Measurements from ENCODE around the gene PSME3IP1. TPM values are rescaled to one million over a fixed set of nuclear protein-coding genes. Genes with fewer than 3 reads are reported as not detected.

The PSME3IP1 gene
- total and polyA plus RNA-seq, 9 donors: 38.0 to 147 (median 59.3) TPM

GRCh38 chr16:57102888-57103851 lies 82.7 kb downstream of the PSME3IP1 start:
- no peak for DNase-seq
- intact Hi-C loops (cut with DNase I): no loop called here
- H3K36me3 ChIP-seq: no peaks in the 10 kb centered on the region
- H3K4me3 ChIP-seq: no peak overlapping the region
- no peak for TF ChIP-seq EP300 (IDR thresholded peaks at IDR 0.05)
- no peak for TF ChIP-seq CTCF (IDR thresholded peaks at IDR 0.05)
- TF ChIP-seq POLR2A (IDR thresholded peaks at IDR 0.05): no peak
- no peaks in the 10 kb centered on the region for H3K4me1 ChIP-seq (ENCODE audit: insufficient read depth)
- H3K27ac ChIP-seq: no peak overlapping the region
- WGBS, 3 donors: 81% methylated on average over 16 of the region's 16 CpGs
- no peaks in the 10 kb centered on the region for H3K9me3 ChIP-seq
- no peaks in the 10 kb centered on the region for H3K27me3 ChIP-seq

Other genes with a start within 250 kb of the PSME3IP1 start
- under 1 TPM in 3 of 7 donors, not detected in 4; 0.15 to 0.23 (median 0.20) TPM for gene CETP, start 224.1 kb downstream of the PSME3IP1 start, total RNA-seq
- 1 to 10 TPM in 1 of 2 donors, under 1 TPM in 1; 0.13 to 1.3 TPM for gene CETP, start 224.1 kb downstream of the PSME3IP1 start, polyA plus RNA-seq
- 10 to 100 TPM in 5 of 7 donors, 1 to 10 TPM in 2; 6.0 to 29.9 (median 14.7) TPM for gene NLRC5, start 196.5 kb downstream of the PSME3IP1 start, total RNA-seq
- 10 to 100 TPM in 1 of 2 donors, 1 to 10 TPM in 1; 8.7 to 15.8 TPM for gene NLRC5, start 196.5 kb downstream of the PSME3IP1 start, polyA plus RNA-seq
- 10 to 100 TPM; 12.3 to 22.2 (median 17.9) TPM for gene CPNE2, start 93.5 kb downstream of the PSME3IP1 start, total RNA-seq
- 10 to 100 TPM; 25.7 to 32.3 TPM for gene CPNE2, start 93.5 kb downstream of the PSME3IP1 start, polyA plus RNA-seq
- gene RSPRY1, start 290 bp upstream of the PSME3IP1 start, total RNA-seq: 10 to 100 TPM; 26.8 to 42.1 (median 29.0) TPM
- 10 to 100 TPM; 15.9 to 22.8 TPM for gene RSPRY1, start 290 bp upstream of the PSME3IP1 start, polyA plus RNA-seq
- gene ARL2BP, start 59.2 kb upstream of the PSME3IP1 start, total RNA-seq: 10 to 100 TPM; 50.0 to 74.3 (median 57.7) TPM
- 10 to 100 TPM; 45.3 to 88.0 TPM for gene ARL2BP, start 59.2 kb upstream of the PSME3IP1 start, polyA plus RNA-seq
- gene PLLP, start 98.6 kb upstream of the PSME3IP1 start, total RNA-seq: 10 to 100 TPM in 1 of 7 donors, 1 to 10 TPM in 5, under 1 TPM in 1; 0.94 to 54.2 (median 4.0) TPM
- 1 to 10 TPM; 3.4 to 5.9 TPM for gene PLLP, start 98.6 kb upstream of the PSME3IP1 start, polyA plus RNA-seq
- under 1 TPM in 1 of 7 donors, not detected in 6; 0.74 TPM for gene CCL22, start 172.7 kb upstream of the PSME3IP1 start, total RNA-seq
- gene CCL22, start 172.7 kb upstream of the PSME3IP1 start, polyA plus RNA-seq: under 1 TPM in 1 of 2 donors, not detected in 1; 0.40 TPM
- 10 to 100 TPM in 2 of 7 donors, 1 to 10 TPM in 5; 2.2 to 12.2 (median 6.6) TPM for gene CX3CL1, start 186.5 kb upstream of the PSME3IP1 start, total RNA-seq
- gene CX3CL1, start 186.5 kb upstream of the PSME3IP1 start, polyA plus RNA-seq: 1 to 10 TPM; 9.8 to 9.9 TPM
- not detected for gene CCL17, start 218.7 kb upstream of the PSME3IP1 start, total RNA-seq
- gene CCL17, start 218.7 kb upstream of the PSME3IP1 start, polyA plus RNA-seq: not detected